Lower lobe of right lung (tissue), 2 donors: ENCODE data around the gene DYNLL1. TPM values are rescaled to one million over a fixed set of nuclear protein-coding genes. Genes with fewer than 3 reads are reported as not detected.

Source experiments
- ATAC-seq, 2 donors: fragments of 200-7000 bp; cut with Tn5 transposase; one replicate each; pipeline ENCODE4 v1.9.1; 2020 to 2022; ENCODE audit warnings: mild to moderate bottlenecking in 2 of 2, moderate library complexity in 2 of 2
- DNase-seq: peaks from one replicate; pipeline ENCODE4 v3.0.0-alpha.2; 2020
- H3K27ac ChIP-seq: fragments of 200-600 bp; one replicate; pipeline ENCODE4 v1.8.0; 2022
- H3K27me3 ChIP-seq: fragments of 200-600 bp; one replicate; pipeline ENCODE4 v1.8.0; 2022; ENCODE audit warnings: low read depth
- H3K36me3 ChIP-seq: fragments of 200-600 bp; one replicate; pipeline ENCODE4 v1.8.0; 2022; ENCODE audit warnings: mild to moderate bottlenecking
- H3K4me1 ChIP-seq: fragments of 200-600 bp; one replicate; pipeline ENCODE4 v1.8.0; 2022
- H3K4me3 ChIP-seq: fragments of 200-600 bp; one replicate; pipeline ENCODE4 v1.8.0; 2022; ENCODE audit warnings: mild to moderate bottlenecking
- H3K9me3 ChIP-seq: fragments of 200-600 bp; one replicate; pipeline ENCODE4 v1.8.0; 2022
- CTCF ChIP-seq: fragments of 200-600 bp; IDR thresholded peaks from one replicate; pipeline ENCODE4 v1.8.0; 2022; ENCODE audit warnings: antibody characterized with exemption, mild to moderate bottlenecking
- intact Hi-C: fragments of 100-400 bp; cut with DNase I; formaldehyde crosslinking; loops from one replicate; pipeline ENCODE4 v1.11.0; 2022
- total RNA-seq: library from RNA; stranded (reverse); fragmentation: NEBNext Ultra II Directional; extraction: Animal tissue kit (Norgen Biotek cat#: 25700); gene quantifications from one replicate; pipeline ENCODE4 v1.2.1, GENCODE V29; 2021
- donor health status: DM: no; HTN: yes; CAD: no; lungs with severe emphysema.

DYNLL1 gene
- total RNA-seq, 1 donor from 2014 or later: 285 TPM

- Histone ChIP-seq H3K4me3 (no peak overlapping the region), H3K4me1 (no peaks in the 10 kb centered on the region), H3K27ac (no peak overlapping the region), H3K9me3 (no peaks in the 10 kb centered on the region), H3K27me3 (no peaks in the 10 kb centered on the region), H3K36me3 (peaks cover 91% of the 10 kb centered on the region)
- no peak for TF ChIP-seq CTCF
- DNase-seq: no peak
- intact Hi-C loops: no loop called here
- no peak for ATAC-seq
Measured at GRCh38 chr12:120455302-120455701, 40.6 kb upstream of the DYNLL1 start.

- ATAC-seq (no peak), DNase-seq (no peak)
- Histone ChIP-seq H3K9me3 (no peaks in the 10 kb centered on the region), H3K27ac (no peak overlapping the region), H3K4me3 (no peak overlapping the region), H3K4me1 (no peaks in the 10 kb centered on the region), H3K36me3 (peaks cover 99% of the 10 kb centered on the region), H3K27me3 (no peaks in the 10 kb centered on the region)
- intact Hi-C loops: no loop called here
- TF ChIP-seq CTCF: no peak
Measured at GRCh38 chr12:120457133-120457532, 38.8 kb upstream of the DYNLL1 start.

- intact Hi-C loops: no loop called here
- Histone ChIP-seq H3K4me3 (no peak overlapping the region), H3K9me3 (no peaks in the 10 kb centered on the region), H3K27me3 (no peaks in the 10 kb centered on the region), H3K27ac (no peak overlapping the region), H3K36me3 (peaks cover 99% of the 10 kb centered on the region), H3K4me1 (no peaks in the 10 kb centered on the region)
- TF ChIP-seq CTCF: no peak
- no peak for ATAC-seq
- DNase-seq: no peak
Measured at GRCh38 chr12:120460157-120460556, 35.8 kb upstream of the DYNLL1 start.

- Histone ChIP-seq H3K27me3 (no peaks in the 10 kb centered on the region), H3K36me3 (peaks cover 100% of the 10 kb centered on the region), H3K27ac (no peak overlapping the region), H3K9me3 (no peaks in the 10 kb centered on the region), H3K4me3 (no peak overlapping the region), H3K4me1 (peaks cover 12% of the 10 kb centered on the region)
- ATAC-seq: no peak
- no peak for TF ChIP-seq CTCF
- intact Hi-C loops: no loop called here
- no peak for DNase-seq
Measured at GRCh38 chr12:120462099-120462640, 33.7 kb upstream of the DYNLL1 start.

GRCh38 chr12:120463712-120464111, 32.2 kb upstream of the DYNLL1 start:
- Histone ChIP-seq H3K36me3 (peaks cover 89% of the 10 kb centered on the region), H3K4me3 (no peak overlapping the region), H3K9me3 (no peaks in the 10 kb centered on the region), H3K4me1 (peaks cover 27% of the 10 kb centered on the region), H3K27ac (no peak overlapping the region), H3K27me3 (no peaks in the 10 kb centered on the region)
- intact Hi-C loops: no loop called here
- DNase-seq (no peak), ATAC-seq (no peak)
- TF ChIP-seq CTCF: no peak

GRCh38 chr12:120465756-120466155, 30.2 kb upstream of the DYNLL1 start:
- DNase-seq (no peak), ATAC-seq (no peak)
- no peak for TF ChIP-seq CTCF
- H3K4me3 ChIP-seq: no peak overlapping the region
- H3K9me3 ChIP-seq: no peaks in the 10 kb centered on the region
- intact Hi-C loops: no loop called here
- H3K36me3 ChIP-seq: peaks cover 69% of the 10 kb centered on the region
- H3K27me3 ChIP-seq: no peaks in the 10 kb centered on the region
- H3K4me1 ChIP-seq: peaks cover 36% of the 10 kb centered on the region
- H3K27ac ChIP-seq: no peak overlapping the region
